HG03045 (cell line): ENCODE measurements around the gene SEL1L3.

Experiments used
- ATAC-seq: cut with Tn5 transposase; IDR thresholded peaks from one replicate; pipeline ENCODE4 v1.9.1; 2021; ENCODE audit warnings: mild to moderate bottlenecking, moderate library complexity; ENCODE audit not compliant: unreplicated experiment

The SEL1L3 gene

GRCh38 chr4:25795566-25796454 is 67.0 kb downstream of the SEL1L3 start:
- no peak for ATAC-seq

GRCh38 chr4:25795091-25795490 is 67.7 kb downstream of the SEL1L3 start:
- no peak for ATAC-seq

- no peak for ATAC-seq
These were observed 69.9 kb downstream of the SEL1L3 start for GRCh38 chr4:25792876-25793275.

GRCh38 chr4:25792200-25792791 is 70.5 kb downstream of the SEL1L3 start:
- ATAC-seq = no peak

- ATAC-seq = no peak
These were observed 72.8 kb downstream of the SEL1L3 start for GRCh38 chr4:25790024-25790423.

GRCh38 chr4:25788703-25789238 is 74.0 kb downstream of the SEL1L3 start:
- no peak for ATAC-seq

- ATAC-seq = no peak
These were observed 76.2 kb downstream of the SEL1L3 start for GRCh38 chr4:25786497-25787065.

GRCh38 chr4:25783943-25784342 is 78.8 kb downstream of the SEL1L3 start:
- ATAC-seq = no peak

GRCh38 chr4:25783126-25783525 is 79.7 kb downstream of the SEL1L3 start:
- no peak for ATAC-seq

- ATAC-seq = no peak
These were observed 80.3 kb downstream of the SEL1L3 start for GRCh38 chr4:25782482-25782881.

- ATAC-seq = no peak
These were observed 83.8 kb downstream of the SEL1L3 start for GRCh38 chr4:25779021-25779420.

GRCh38 chr4:25776795-25777194 is 86.0 kb downstream of the SEL1L3 start:
- no peak for ATAC-seq

- no peak for ATAC-seq
These were observed 87.6 kb downstream of the SEL1L3 start for GRCh38 chr4:25775166-25775565.

GRCh38 chr4:25773358-25773757 is 89.4 kb downstream of the SEL1L3 start:
- no peak for ATAC-seq

GRCh38 chr4:25771672-25772071 is 91.1 kb downstream of the SEL1L3 start:
- no peak for ATAC-seq

GRCh38 chr4:25770847-25771246 is 91.9 kb downstream of the SEL1L3 start:
- no peak for ATAC-seq

- ATAC-seq = no peak
These were observed 93.5 kb downstream of the SEL1L3 start for GRCh38 chr4:25769251-25769650.

GRCh38 chr4:25767877-25768725 is 94.7 kb downstream of the SEL1L3 start:
- ATAC-seq = no peak

- ATAC-seq = no peak
These were observed 102.2 kb downstream of the SEL1L3 start for GRCh38 chr4:25760518-25761157.

- ATAC-seq = no peak
These were observed 102.7 kb downstream of the SEL1L3 start for GRCh38 chr4:25760048-25760447.
